HG03439 (cell line): Measurements from ENCODE around the gene FAM124B.
"Not testable (repeated sequence)": the region's sequence is repeated elsewhere in the genome, so short reads cannot be mapped to it uniquely, and the experiment has no call there.

Experiments used
- ATAC-seq: cut with Tn5 transposase; IDR thresholded peaks from one replicate; pipeline ENCODE4 v1.9.1; 2021; ENCODE audit warnings: mild to moderate bottlenecking, moderate library complexity; ENCODE audit not compliant: unreplicated experiment

Gene FAM124B

GRCh38 chr2:224382973-224383555 lies 18.8 kb downstream of the FAM124B start:
- ATAC-seq = no peak

- not testable (repeated sequence) for ATAC-seq
These were observed 19.6 kb downstream of the FAM124B start for GRCh38 chr2:224382280-224382647.

GRCh38 chr2:224381521-224382279 lies 20.2 kb downstream of the FAM124B start:
- ATAC-seq = no peak

GRCh38 chr2:224379986-224380385 lies 21.9 kb downstream of the FAM124B start:
- ATAC-seq = no peak

- ATAC-seq = no peak
These were observed 22.7 kb downstream of the FAM124B start for GRCh38 chr2:224379172-224379571.

- ATAC-seq = no peak
These were observed 23.2 kb downstream of the FAM124B start for GRCh38 chr2:224378701-224379097.

- ATAC-seq = no peak
These were observed 23.9 kb downstream of the FAM124B start for GRCh38 chr2:224377751-224378700.

- ATAC-seq = no peak
These were observed 29.3 kb downstream of the FAM124B start for GRCh38 chr2:224372641-224373040.

- ATAC-seq = no peak
These were observed 32.8 kb downstream of the FAM124B start for GRCh38 chr2:224369028-224369632.

GRCh38 chr2:224366267-224366844 lies 35.6 kb downstream of the FAM124B start:
- ATAC-seq = no peak

- ATAC-seq = no peak
These were observed 36.6 kb downstream of the FAM124B start for GRCh38 chr2:224365331-224365730.

GRCh38 chr2:224363281-224363680 lies 38.6 kb downstream of the FAM124B start:
- ATAC-seq = no peak

GRCh38 chr2:224362094-224362493 lies 39.8 kb downstream of the FAM124B start:
- no peak for ATAC-seq

- ATAC-seq = no peak
These were observed 41.1 kb downstream of the FAM124B start for GRCh38 chr2:224360801-224361251.

GRCh38 chr2:224359569-224359968 lies 42.3 kb downstream of the FAM124B start:
- no peak for ATAC-seq

GRCh38 chr2:224357098-224357901 lies 44.6 kb downstream of the FAM124B start:
- ATAC-seq = peak; percentile 73

GRCh38 chr2:224354632-224355211 lies 47.2 kb downstream of the FAM124B start:
- no peak for ATAC-seq

- ATAC-seq = no peak
These were observed 51.2 kb downstream of the FAM124B start for GRCh38 chr2:224350703-224351102.

- ATAC-seq = no peak
These were observed 52.5 kb downstream of the FAM124B start for GRCh38 chr2:224349396-224349795.
